NCI-H1092 (cell line): Measurements from ENCODE around the gene LMF1.
"Not testable (repeated sequence)": the region's sequence is repeated elsewhere in the genome, so short reads cannot be mapped to it uniquely, and the experiment has no call there.

Experiments
- DNase-seq: peaks from one replicate; lab custom pipeline; 2025; lab: John Stamatoyannopoulos, UW

Gene LMF1

GRCh38 chr16:869823-870641 lies 100.8 kb downstream of the LMF1 start:
- no peak for DNase-seq

DNA sequence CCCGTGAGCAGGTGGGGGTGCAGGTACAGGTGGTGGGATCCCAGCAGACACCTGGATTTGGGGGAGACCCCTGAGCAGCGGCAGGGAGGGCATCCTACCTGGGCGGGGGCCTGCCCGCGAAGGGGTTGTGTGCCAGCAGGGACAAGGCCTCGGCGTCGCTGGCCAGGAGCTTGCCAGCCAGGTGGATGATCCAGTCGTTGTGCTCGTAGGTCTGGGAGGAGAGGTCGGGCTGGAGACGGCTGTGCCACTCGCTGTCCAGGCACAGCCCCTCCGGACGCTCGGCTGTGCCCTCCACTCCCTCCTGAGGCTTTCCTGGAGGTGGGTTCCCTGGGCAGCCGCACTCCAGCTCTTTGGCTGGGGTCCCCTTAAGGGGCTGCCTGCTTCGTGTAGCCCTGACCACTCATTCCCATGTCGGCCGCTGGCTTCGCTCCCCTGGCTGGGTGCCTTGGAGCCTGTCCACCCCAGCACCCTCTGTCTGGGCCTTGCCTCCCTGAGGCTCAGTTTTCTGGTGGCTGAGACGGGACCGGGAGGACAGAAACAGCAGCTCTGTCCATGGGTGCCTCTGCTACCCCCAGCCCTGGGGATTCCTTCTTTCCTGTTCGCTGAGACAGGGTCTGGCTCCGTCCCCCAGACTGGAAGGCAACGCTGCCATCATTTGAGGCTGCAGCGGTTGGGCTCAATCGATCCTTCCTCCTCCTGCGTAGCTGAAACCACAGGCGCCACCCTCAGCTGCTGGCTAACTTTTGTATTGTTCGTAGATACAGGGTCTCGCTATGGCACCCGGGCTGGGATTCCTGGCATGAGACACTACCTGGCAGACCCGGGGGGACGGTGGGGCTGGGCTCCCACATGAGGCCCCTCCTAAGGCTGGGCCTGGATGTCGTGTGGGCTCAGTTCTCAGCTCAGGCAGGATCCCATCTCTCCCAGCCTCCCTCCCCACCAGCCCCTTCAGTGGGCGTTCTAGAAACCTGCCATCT lies 101.7 kb downstream of the LMF1 start:
- DNase-seq: no peak

GRCh38 chr16:868386-868755 lies 102.4 kb downstream of the LMF1 start:
- DNase-seq: no peak

GRCh38 chr16:867421-868385 lies 103.1 kb downstream of the LMF1 start:
- no peak for DNase-seq

GRCh38 chr16:866252-866896 lies 104.4 kb downstream of the LMF1 start:
- DNase-seq: no peak

DNA sequence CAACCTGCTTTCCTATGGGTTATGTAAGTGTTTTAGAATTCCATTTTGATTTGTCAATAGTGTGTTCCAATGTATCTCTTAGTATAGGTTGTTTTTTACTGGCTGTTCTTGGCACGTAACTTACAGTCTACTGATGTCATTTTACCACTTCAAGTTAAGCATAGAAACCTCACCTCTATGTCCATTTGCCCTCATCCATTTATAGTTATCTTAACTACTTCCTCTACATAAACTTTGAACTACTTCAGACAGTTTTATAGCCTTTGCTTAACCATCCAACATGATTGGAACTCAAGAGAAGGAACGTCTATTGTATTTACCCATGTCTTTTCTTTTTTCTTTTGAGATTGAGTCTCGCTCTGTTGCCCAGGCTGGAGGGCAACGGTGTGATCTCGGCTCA lies 105.8 kb downstream of the LMF1 start:
- no peak for DNase-seq

GRCh38 chr16:861446-861845 lies 109.3 kb downstream of the LMF1 start:
- DNase-seq: no peak

GRCh38 chr16:860891-861290 lies 109.9 kb downstream of the LMF1 start:
- no peak for DNase-seq

- DNase-seq: not testable (repeated sequence)
Measured at GRCh38 chr16:858971-859370, 111.8 kb downstream of the LMF1 start.

- DNase-seq: not testable (repeated sequence)
Measured at GRCh38 chr16:858441-858840, 112.3 kb downstream of the LMF1 start.

GRCh38 chr16:856811-857210 lies 114.0 kb downstream of the LMF1 start:
- no peak for DNase-seq

GRCh38 chr16:856101-856500 lies 114.7 kb downstream of the LMF1 start:
- no peak for DNase-seq

DNA sequence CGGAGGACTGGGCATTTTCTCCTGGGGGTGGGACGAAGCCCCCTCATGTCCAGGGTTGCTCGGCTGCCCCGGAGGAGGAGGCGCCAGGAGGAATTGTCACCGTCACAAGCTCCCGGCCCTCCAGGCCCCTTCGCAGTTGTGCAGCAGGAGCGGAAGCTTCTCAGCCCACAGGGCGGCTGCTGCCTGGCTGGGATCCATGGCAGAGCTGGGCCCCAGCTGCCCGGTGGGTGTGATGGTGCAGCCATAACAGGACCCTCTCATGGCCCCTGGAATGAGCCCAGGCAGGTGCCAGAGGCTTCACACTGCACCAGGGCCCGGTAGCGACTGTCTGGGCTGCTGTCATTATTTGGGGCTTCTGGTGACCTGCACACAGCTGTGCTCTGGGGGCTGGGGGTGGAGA lies 115.3 kb downstream of the LMF1 start:
- no peak for DNase-seq

GRCh38 chr16:854808-855410 lies 115.9 kb downstream of the LMF1 start:
- no peak for DNase-seq

DNA sequence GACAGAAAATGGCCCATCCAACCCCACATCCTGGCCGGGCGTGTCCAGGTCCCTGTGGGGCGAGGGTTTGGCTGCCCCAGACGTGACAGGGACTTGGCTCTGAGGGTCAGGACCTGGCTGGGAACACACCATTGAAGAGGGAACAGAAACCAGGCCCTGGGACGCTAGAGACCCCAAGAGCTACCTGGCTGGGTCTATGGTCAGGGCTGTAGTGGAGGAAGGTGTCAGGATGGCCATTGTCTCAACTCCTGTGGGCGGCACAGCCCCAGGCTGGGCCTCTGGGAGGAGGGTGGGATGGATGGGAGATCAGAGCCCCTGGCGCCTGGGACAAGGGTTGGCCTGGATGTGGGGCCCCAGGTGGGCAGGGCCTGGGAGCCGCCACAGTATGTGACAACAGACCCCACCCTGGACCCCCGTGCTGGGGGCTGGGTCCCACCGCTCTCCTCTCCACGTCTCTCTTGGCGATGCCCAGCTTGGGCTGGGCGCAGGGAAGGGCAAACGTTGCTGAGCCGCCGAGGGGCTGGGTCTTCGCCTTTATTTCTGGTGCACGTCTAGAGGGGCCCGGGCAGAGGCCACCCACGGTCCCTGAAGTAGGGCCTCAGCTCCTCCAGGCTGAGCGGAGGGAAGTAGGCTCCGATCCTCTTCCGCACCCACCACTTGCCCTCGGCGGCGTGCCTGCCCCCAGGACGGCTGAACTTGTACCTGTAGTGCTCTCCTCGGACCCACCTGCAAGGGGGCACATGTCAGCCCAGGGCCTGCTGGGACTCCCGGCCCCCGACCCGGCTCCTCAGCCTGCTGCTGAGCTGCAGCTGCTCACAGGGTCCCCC lies 116.6 kb downstream of the LMF1 start:
- DNase-seq: no peak

GRCh38 chr16:853306-853705 lies 117.5 kb downstream of the LMF1 start:
- no peak for DNase-seq

DNA sequence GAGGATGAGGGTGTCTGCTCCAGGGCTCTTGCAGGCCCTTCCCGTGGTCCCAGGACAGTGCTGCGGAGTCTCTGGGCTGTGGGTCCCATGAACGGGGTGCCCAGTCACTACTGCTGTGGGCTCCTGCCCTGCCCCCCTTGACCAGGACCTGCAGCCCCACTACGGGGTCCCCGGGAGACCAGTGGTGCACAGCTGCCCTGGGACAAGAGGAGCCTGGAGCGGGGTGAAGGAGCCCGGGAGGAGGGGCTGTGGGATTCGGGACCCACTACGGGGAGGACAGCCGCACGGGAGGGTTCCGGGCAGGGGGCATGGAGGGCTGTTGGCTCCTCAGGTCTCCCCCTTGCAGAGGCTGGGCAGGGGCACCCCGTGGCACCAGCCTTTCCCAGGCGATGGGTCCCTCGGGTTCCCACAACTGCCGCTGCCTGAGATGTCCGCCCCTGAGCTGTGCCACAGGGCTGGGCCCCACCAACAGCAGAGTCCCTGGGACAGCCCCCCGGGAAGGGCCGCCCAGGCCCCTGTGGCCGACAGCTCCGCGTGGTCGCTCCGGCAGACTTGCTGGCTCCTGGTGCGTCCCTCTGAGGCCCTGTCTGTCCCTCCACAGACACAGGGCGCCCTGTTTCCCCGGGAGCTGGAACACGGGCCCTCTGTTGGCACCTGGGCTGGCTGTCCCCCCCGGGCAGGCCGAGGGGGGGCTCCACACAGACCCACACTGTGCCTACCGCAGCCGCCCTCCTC lies 118.2 kb downstream of the LMF1 start:
- DNase-seq: no peak

DNA sequence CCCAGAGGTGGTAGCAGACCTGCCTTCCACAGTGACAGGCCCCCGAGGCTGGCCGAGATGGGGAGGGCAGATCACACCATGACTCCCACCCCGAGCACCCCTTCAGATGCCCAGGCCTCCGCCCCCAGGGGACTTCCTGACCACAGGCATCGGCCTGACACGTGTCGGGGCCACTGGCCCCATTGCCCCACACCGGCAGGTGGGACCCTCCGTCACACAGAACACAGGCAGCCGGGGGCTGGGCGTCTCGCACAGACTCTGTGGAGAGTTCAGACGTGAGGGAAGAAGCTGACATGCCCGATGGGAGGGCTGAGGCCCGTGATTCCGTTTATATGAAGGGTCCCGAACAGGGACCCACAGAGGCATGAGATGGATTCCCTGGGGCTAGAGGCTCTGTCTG lies 118.9 kb downstream of the LMF1 start:
- DNase-seq: no peak

GRCh38 chr16:851209-851810 lies 119.5 kb downstream of the LMF1 start:
- no peak for DNase-seq
